B cell (primary cell): ENCODE data around the gene GLYATL3.

ENCODE experiments used
- CTCF ChIP-seq: fragments of 200-600 bp; IDR thresholded peaks from one replicate; pipeline ENCODE4 v1.8.0; 2022; ENCODE audit warnings: antibody characterized with exemption, mild to moderate bottlenecking
- EZH2 ChIP-seq: IDR thresholded peaks from 2 replicates; pipeline ENCODE4 v1.6.1; 2012; ENCODE audit warnings: borderline replicate concordance, low read depth, mild to moderate bottlenecking, moderate library complexity, low read length; ENCODE audit not compliant: insufficient read depth, poor library complexity, severe bottlenecking

DNA sequence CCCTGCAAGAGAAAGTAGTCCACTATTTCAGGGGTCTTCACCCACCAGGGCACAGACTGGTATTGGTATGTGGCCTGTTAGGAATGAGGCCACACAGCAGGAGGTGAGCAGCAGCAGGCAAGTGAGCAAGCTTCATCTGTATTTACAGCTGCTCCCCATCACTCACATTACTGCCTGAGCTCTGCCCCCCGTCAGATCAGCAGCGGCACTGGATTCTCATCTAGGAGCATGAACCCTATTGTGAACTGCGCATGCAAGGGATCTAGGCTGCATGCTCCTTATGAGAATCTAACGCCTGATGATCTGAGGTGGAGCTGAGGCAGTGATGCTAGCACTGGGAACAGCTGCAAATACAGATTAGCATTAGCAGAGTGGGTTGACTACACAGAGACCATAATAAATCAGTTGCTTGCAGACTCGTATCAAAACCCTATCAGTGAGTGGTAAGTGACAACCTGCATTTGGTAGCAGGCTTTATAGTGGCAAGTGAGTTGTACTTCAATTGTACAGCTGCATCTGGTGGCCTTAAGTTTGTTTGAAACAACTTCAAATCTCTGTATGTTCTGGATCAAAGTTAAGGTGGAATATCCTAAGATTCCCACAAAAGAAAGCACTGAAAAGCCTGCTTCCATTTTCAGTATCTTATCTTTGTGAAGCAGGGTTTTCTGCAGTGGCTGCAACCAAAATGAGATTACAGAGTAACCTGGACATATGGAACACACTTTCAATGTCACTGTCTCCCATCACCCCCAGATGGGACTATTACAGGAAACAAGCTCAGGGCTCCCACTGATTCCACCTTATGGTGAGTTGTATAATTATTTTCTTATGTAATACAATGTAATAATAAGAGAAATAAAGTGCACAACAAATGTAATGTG lies 63.5 kb downstream of the GLYATL3 start:
- no peak for TF ChIP-seq CTCF
- TF ChIP-seq EZH2, result no peak
